Esophagus (tissue), 2 donors: ENCODE measurements around the gene DTNBP1. TPM values are rescaled to one million over a fixed set of nuclear protein-coding genes. Genes with fewer than 3 reads are reported as not detected.

Experiments
- H3K27ac ChIP-seq, 2 donors: one replicate each; pipeline ENCODE4 v1.5.1; 2013; ENCODE audit warnings: low read depth in 2 of 2, mild to moderate bottlenecking in 2 of 2, inconsistent platforms in 1 of 2, low read length in 1 of 2, moderate library complexity in 1 of 2
- H3K27me3 ChIP-seq, 2 donors: one replicate each; pipeline ENCODE4 v1.6.1; 2013; ENCODE audit warnings: low read length in 2 of 2, control low read depth in 1 of 2, mild to moderate bottlenecking in 1 of 2; ENCODE audit not compliant: insufficient read depth in 2 of 2, control insufficient read depth in 1 of 2
- H3K36me3 ChIP-seq, 2 donors: one replicate each; pipeline ENCODE4 v1.6.1; 2013; ENCODE audit warnings: low read length in 1 of 2; ENCODE audit not compliant: control insufficient read depth in 2 of 2, insufficient read depth in 2 of 2
- H3K4me1 ChIP-seq, 2 donors: one replicate each; pipeline ENCODE4 v1.6.1; 2013; ENCODE audit warnings: low read length in 1 of 2; ENCODE audit not compliant: control insufficient read depth in 2 of 2, insufficient read depth in 2 of 2
- H3K4me3 ChIP-seq, 2 donors: one replicate each; pipeline ENCODE4 v1.5.1; 2013; ENCODE audit warnings: low read length in 2 of 2, mild to moderate bottlenecking in 2 of 2, low read depth in 1 of 2, moderate library complexity in 1 of 2
- H3K9me3 ChIP-seq, 2 donors: one replicate each; pipeline ENCODE4 v1.6.1; 2013; ENCODE audit warnings: mild to moderate bottlenecking in 2 of 2, low read depth in 1 of 2, low read length in 1 of 2, moderate library complexity in 1 of 2; ENCODE audit not compliant: control insufficient read depth in 2 of 2, insufficient read depth in 1 of 2
- WGBS, 2 donors: extraction: QIAGEN DNeasy Blood & Tissue Kit; methylation state at CpG; one replicate each; pipeline ENCODE4 v1.1.7; 2013; 5-methylcytosine and 5-hydroxymethylcytosine counted together
- polyA plus RNA-seq, 2 donors: library from polyadenylated mRNA; stranded (reverse); fragments of 200-250 nt; gene quantifications; one replicate each; pipeline ENCODE4 v1.2.3, GENCODE V29; 2013
- donor health status: healthy with polysubstance abuse.
- donor health status: Bipolar disorder and iron deficiency.

Gene DTNBP1
- polyA plus RNA-seq, 2 donors, result 4.2 to 9.6 TPM

DNA sequence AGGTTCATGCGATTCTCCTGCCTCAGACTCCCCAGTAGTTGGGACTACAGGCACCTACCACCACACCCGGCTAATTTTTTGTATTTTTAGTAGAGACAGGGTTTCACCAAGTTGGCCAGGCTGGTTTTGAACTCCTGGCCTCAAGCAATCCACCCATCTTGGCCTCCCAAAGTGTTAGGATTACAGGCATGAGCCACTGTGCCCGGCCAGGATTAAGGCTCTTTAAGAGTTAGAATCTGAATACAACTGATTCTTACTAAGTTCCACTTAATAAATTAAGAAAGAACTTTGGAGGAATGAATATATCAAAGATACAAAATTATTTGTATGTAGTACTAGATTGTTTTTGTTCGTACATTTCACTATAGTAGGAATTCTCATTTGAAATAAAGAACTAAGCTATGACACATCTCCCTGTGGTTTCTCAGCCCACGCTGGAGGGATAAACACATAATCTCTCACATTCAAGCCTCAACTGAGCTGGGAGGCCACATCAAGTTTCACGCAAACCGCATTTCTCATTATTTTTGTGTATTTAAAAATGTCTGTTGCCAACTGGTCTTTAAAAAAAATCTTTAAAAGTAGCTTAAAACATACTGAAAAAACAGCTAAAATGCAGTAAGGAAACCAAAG, 34.2 kb downstream of the DTNBP1 start:
- Histone ChIP-seq H3K4me1 (no peaks in the 10 kb centered on the region), H3K27me3 (no peaks in the 10 kb centered on the region), H3K9me3 (no peaks in the 10 kb centered on the region), H3K4me3 (no peak overlapping the region), H3K36me3 (no peaks in the 10 kb centered on the region), H3K27ac (no peak overlapping the region)
- 46 to 65% methylated on average over 7 of the region's 7 CpGs for WGBS, 2 donors

DNA sequence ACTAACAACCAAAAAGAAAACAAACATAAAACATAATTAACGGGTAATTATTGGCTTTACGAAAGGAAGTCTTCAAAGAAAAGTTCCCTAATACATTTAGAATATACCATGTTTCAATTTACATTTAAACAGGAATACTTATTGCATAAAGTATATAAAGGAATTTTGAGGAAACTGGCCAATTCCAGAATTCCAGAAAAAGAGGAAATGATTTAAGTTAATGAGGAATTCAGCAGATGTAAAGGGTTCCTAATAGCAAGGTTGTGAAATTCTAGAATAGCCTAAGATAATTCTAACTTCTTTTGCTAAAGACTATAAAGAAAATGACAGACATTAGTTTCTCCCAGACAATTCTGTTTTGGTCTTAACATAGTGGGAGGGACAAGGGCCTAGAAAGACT, 35.0 kb downstream of the DTNBP1 start:
- Histone ChIP-seq H3K4me1 (no peaks in the 10 kb centered on the region), H3K27me3 (no peaks in the 10 kb centered on the region), H3K27ac (no peak overlapping the region), H3K9me3 (no peaks in the 10 kb centered on the region), H3K36me3 (no peaks in the 10 kb centered on the region), H3K4me3 (no peak overlapping the region)
- WGBS, 2 donors, result 94 to 95% methylated on average over 2 of the region's 2 CpGs

DNA sequence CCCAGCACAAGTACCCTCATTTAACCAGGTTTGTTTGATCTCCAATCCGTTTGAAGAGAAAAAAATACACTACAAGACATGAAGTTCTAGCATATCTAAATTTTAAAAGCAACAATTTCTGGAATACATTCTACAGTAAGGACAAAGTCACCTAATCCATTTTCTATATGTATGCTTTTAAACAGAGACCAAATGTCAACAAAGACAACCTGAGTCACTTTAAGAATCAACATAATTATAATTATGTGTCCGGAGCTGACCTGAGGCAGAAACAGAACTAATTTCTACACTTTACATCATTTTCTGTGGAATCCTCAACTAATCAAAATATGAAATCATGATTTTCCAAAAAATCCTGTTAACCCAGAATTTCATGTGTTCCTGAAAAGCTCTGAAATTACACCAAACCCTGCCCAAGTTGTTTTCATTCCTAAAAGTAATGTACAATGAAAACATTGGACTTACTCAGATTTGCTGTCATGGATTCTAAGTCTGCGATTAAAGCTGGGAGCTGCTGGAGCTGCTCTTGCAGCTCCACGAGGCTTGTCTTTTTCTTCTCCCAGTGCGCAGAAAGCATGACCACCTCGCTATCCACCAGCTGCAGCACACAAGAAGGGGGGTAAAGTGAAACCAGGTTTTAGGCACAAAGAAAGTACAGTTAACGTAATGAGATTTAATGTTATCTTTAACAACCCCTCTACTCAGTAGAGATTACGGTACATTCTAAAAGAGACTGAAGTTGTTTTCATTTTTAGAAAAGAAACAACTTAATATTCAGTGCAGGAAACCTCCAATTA, 35.8 kb downstream of the DTNBP1 start:
- Histone ChIP-seq H3K4me1 (no peaks in the 10 kb centered on the region), H3K27me3 (no peaks in the 10 kb centered on the region), H3K36me3 (no peaks in the 10 kb centered on the region), H3K4me3 (no peak overlapping the region), H3K27ac (no peak overlapping the region), H3K9me3 (no peaks in the 10 kb centered on the region)
- 86 to 93% methylated on average over 8 of the region's 8 CpGs for WGBS, 2 donors

DNA sequence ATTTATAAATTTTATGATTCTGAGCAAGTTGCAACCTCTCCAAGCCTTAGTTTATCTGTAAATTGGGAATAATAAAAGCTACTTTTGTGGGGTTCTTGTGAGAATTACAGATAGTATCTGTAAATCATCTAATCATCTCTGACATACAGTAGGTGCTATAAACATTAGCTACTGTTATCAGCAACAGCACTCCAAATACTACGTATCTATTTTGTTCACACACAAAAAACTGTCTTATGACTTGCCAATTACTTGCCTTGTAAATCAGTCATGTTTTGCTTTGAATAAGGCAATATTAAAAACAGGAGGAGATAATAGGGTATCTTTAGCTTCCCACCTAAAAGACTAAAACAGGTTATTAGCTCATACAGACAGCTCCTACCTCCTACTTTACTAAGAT, 36.7 kb downstream of the DTNBP1 start:
- 86 to 94% methylated on average over 1 of the region's 1 CpG for WGBS, 2 donors
- Histone ChIP-seq H3K4me1 (no peaks in the 10 kb centered on the region), H3K9me3 (no peaks in the 10 kb centered on the region)

DNA sequence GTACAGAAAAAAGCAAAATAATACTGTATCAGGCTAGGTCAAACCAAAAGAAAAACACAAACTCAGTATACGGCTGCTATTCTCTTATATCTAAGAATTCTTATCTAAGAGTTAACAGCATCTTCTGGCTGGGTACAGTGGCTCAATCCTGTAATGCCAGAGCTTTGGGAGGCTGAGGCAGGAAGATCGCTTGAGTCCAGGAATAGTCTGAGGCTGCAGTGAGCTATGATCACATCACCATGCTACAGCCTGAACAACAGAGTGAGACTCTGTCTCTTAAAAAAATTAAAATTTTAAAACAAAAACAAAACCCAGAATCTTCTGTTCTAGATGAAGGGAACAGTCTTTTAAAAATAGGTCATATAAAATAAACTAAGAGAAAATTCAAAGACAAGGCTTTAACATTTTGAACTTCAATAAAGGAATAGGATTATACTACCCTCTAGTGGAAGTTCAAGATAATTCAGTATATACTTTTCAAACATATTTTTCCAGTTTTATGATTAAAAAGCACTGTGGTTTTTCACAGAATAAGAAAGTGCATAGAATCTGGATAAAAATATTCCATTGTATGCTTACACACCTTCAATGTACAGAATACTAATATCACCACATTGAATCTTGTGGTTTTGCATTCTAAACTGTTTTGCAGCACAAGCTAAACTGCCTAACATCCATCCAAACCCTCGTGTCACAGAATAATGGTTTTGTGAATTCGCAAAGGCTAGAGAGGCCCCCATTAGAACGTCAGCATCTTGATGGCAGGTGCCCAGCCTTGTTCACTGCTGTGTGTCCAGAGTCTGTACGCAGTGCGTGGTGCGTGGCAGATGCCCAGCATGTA, 39.3 kb downstream of the DTNBP1 start:
- H3K36me3 ChIP-seq, result no peaks in the 10 kb centered on the region
- H3K4me3 ChIP-seq, result no peak overlapping the region
- no peak overlapping the region for H3K27ac ChIP-seq
- no peaks in the 10 kb centered on the region for H3K4me1 ChIP-seq
- H3K27me3 ChIP-seq, result no peaks in the 10 kb centered on the region
- H3K9me3 ChIP-seq, result no peaks in the 10 kb centered on the region
- WGBS, 2 donors, result 73 to 77% methylated on average over 8 of the region's 8 CpGs

More for the DNA sequence above, 36.7 kb downstream of the DTNBP1 start:
- H3K27me3 ChIP-seq, result no peaks in the 10 kb centered on the region
- no peak overlapping the region for H3K27ac ChIP-seq
- no peaks in the 10 kb centered on the region for H3K36me3 ChIP-seq
- H3K4me3 ChIP-seq, result no peak overlapping the region

DNA sequence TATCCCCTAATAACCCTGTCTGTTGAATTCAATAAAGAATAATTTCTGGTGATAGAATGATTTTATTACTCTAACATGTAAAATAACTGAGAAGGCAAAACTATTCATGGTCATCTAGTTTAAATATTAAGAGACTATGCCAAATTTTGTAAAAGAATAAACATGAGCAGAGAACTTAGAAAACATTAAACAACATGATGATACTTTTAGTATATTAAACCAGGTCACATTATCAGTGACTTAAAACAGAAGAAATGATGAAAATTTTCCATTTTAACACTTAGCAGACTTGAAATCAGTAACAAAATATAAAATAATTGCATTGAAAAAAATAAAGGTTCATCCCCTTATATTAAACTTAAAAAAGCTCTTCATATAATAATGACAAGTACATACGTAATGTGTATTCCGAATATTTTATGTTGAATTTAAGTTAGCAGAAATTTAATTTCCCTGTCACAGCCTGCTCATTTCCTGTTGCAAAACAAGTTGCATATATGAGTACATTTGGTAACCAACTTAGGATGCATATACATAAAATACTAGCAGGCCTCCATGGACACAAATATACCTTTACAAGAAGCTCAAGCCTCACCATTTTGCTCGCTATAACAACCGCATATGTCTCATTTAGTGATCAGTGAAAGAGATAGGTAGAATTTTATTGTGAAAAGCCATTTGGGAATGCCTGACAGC, 40.6 kb downstream of the DTNBP1 start:
- H3K36me3 ChIP-seq, result no peaks in the 10 kb centered on the region
- H3K27me3 ChIP-seq, result no peaks in the 10 kb centered on the region
- no peak overlapping the region for H3K4me3 ChIP-seq
- H3K27ac ChIP-seq, result no peak overlapping the region
- WGBS, 2 donors, result 92 to 94% methylated on average over 4 of the region's 4 CpGs
- no peaks in the 10 kb centered on the region for H3K4me1 ChIP-seq
- no peaks in the 10 kb centered on the region for H3K9me3 ChIP-seq

DNA sequence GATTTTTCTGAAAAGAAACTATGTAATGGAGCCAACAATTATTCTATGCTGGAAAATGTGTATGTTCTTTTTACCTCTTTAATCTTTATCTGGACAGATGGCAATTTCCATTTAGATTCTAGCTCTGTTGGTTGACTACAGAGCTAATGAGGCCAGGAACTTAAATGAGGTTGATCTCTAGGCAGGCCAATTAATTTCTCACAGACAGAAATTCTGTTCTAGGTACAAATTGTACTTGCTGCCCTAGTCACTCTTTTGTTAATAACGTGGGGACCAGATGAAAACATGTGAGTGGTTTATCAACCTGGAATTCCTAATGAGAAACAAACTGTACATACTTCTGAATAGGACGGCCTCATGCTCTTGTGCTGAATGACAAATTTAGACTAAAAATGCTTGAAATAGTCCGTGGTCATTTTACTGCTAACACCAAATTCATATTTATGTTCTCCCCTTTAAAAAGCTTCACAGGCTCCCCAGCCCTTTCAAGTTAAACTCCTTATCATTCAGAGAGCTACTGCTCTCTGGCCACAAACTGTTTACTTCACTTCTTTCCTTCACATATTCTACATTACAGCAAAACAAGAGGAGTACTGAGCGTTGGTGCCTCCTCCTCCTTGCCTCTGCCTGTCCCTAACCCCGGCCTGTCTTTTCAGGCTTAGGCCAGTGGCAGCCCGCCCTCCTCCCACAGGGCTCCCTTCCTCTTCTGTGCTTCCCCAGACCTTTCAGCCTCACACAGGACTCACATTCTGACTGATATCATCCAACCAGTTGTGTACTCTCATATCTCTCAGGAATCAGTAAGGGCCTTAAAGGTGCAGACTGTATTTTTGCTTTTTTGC, 41.4 kb downstream of the DTNBP1 start:
- Histone ChIP-seq H3K4me3 (no peak overlapping the region), H3K9me3 (no peaks in the 10 kb centered on the region), H3K27ac (peak overlapping the region in 1 of 2 donors; percentile 65), H3K27me3 (no peaks in the 10 kb centered on the region), H3K4me1 (no peaks in the 10 kb centered on the region), H3K36me3 (no peaks in the 10 kb centered on the region)
- WGBS, 2 donors, result 41% methylated on average over 6 of the region's 6 CpGs

DNA sequence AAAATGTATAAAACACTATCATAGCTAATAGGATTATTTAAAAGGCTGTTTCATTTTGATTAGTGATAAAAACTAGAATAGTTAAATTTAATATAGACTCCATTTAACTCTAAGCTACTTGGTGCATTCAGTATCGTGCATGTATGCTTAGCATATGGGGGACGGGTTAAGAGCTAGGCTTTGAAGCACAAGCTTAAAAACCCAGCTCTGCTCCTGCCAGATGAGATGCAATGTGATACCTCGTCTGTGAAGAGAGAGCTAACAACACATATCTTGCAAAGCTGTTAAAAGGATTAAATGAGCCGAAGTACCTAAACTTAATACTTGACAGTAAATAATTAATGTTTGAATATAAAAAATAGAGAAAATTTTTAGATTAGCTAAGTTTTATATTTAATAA, 42.2 kb downstream of the DTNBP1 start:
- H3K9me3 ChIP-seq, result no peaks in the 10 kb centered on the region
- no peaks in the 10 kb centered on the region for H3K36me3 ChIP-seq
- no peak overlapping the region for H3K4me3 ChIP-seq
- no peaks in the 10 kb centered on the region for H3K4me1 ChIP-seq
- no peak overlapping the region for H3K27ac ChIP-seq
- 89 to 90% methylated on average over 4 of the region's 4 CpGs for WGBS, 2 donors
- H3K27me3 ChIP-seq, result no peaks in the 10 kb centered on the region
